ENCODE measurements around the gene TMEM40. TPM values are rescaled to one million over a fixed set of nuclear protein-coding genes. Genes with fewer than 3 reads are reported as not detected.

The TMEM40 gene
- total and polyA plus RNA-seq, 2 of the 13 experiments (the other 11 are each of a cell fraction or from before 2014, with no cell fraction given), result 0.16 TPM; not detected in 1

DNA sequence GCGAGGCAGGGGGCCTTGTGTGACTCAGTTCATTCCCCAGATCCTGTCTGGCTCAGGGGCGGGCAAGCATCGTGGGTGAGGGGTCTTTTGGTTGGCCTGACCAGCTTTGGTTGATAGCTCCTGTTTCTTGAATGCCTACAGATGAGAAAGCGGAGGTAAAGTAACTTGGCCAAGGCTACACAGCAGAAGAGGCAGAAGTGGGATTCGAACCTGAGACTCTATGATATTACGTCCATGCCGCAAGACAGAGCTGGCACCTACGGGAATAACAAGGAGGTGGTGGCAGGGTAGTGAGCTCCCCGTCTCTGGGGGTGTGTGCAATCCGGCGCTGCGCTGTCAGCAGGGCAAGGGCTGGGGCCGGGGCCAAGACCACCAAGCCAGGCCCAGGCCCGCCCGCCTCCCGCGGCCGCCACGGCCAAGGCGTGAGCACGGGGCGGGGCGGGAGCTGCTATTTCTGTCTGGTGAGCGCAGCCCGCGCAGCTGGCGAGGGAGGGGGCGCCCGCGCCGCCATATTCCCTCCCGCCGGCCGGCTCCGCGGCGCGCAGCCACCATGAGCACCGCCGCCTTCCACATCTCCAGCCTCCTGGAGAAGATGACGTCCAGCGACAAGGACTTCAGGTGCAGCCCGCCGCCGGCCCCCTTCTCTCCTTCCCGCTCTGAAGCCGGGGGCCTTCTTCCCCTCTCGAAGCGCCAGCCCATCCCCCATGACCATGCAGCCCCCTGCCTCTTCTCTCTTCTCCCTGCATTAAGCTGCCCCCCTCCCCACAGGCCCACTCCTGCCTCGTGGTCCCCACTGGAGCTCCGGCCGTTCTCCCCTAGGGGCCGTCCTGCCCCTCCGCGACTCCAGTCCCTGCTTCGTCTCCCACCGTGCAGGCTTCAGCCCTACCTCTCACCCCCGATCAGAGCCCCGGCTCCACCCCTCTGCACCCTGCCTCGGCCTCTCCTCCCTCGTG is 37.4 kb upstream of the TMEM40 start, which contains the start of gene CAND2:
TSS of gene CAND2 (plus strand) at position 510 of the 953 bp plus-strand sequence. CDS start at position 551, 41 bp downstream.
- TF ChIP-seq, protein P1, sequence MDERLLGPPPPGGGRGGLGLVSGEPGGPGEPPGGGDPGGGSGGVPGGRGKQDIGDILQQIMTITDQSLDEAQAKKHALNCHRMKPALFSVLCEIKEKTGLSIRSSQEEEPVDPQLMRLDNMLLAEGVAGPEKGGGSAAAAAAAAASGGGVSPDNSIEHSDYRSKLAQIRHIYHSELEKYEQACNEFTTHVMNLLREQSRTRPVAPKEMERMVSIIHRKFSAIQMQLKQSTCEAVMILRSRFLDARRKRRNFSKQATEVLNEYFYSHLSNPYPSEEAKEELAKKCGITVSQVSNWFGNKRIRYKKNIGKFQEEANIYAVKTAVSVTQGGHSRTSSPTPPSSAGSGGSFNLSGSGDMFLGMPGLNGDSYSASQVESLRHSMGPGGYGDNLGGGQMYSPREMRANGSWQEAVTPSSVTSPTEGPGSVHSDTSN (CRISPR knock-in tag; IDR thresholded peaks at IDR 0.05), result no peak
- no peak for TF ChIP-seq MYC (CRISPR knock-in tag; IDR thresholded peaks at IDR 0.05; ENCODE audit: borderline replicate concordance)
- TF ChIP-seq PTBP1 (IDR thresholded peaks at IDR 0.05; ENCODE audit: low read depth, low read length, poor library complexity, severe bottlenecking), result no peak
- TF ChIP-seq DRAP1 (CRISPR knock-in tag; IDR thresholded peaks at IDR 0.05), result no peak
- TF ChIP-seq, protein P2, sequence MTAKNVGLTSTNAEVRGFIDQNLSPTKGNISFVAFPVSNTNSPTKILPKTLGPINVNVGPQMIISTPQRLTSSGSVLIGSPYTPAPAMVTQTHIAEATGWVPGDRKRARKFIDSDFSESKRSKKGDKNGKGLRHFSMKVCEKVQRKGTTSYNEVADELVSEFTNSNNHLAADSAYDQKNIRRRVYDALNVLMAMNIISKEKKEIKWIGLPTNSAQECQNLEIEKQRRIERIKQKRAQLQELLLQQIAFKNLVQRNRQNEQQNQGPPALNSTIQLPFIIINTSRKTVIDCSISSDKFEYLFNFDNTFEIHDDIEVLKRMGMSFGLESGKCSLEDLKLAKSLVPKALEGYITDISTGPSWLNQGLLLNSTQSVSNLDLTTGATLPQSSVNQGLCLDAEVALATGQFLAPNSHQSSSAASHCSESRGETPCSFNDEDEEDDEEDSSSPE (CRISPR knock-in tag; IDR thresholded peaks at IDR 0.05), result no peak
- TF ChIP-seq CREM (IDR thresholded peaks at IDR 0.05), result no peak
- no peak for TF ChIP-seq CREM (CRISPR knock-in tag; IDR thresholded peaks at IDR 0.05)
- no peak for TF ChIP-seq ZNF644 (CRISPR knock-in tag; IDR thresholded peaks at IDR 0.05; ENCODE audit: low read depth)
- TF ChIP-seq ZNF782 (CRISPR knock-in tag; IDR thresholded peaks at IDR 0.05; ENCODE audit: borderline replicate concordance), result no peak
- in situ Hi-C loops (cut with HindIII; ENCODE audit: extremely low pct_ligation_motif_present, low pct_unique_long_range_greater_than_20kb), result no loop called here
- H3K4me2 ChIP-seq (ENCODE audit: low read depth, low read length), result no peak within 1 kb of the TSS
- intact Hi-C loops (cut with micrococcal nuclease; ENCODE audit: unreplicated experiment), result no loop called here
- H3K9me3 ChIP-seq (ENCODE audit: low read length), result no peaks in the 10 kb centered on the region
- 58% methylated on average over 43 of the region's 61 CpGs for WGBS (ENCODE audit: low lambda C conversion rate)
- H4K20me1 ChIP-seq (ENCODE audit: insufficient read depth, low read length), result no peaks in the 10 kb centered on the region
- no peak within 1 kb of the TSS for H2AFZ ChIP-seq (ENCODE audit: low read length)
- no peak within 1 kb of the TSS for H3K9ac ChIP-seq (ENCODE audit: insufficient read depth, low read depth, low read length)
- no peaks in the 10 kb centered on the region for H3K79me2 ChIP-seq (ENCODE audit: insufficient read depth, low read length)
- H3K27me3 ChIP-seq (ENCODE audit: control insufficient read depth in 1 of 2, insufficient read depth in 2 of 2, low read length in 2 of 2), result peaks cover 0 to 24% of the 10 kb centered on the region in 2 experiments; a peak in 2 of 5 replicates
- ChIA-PET POLR2A (no interaction called here), CTCF (ENCODE audit: low intra/inter-chr PET ratio, low total read pairs) (no interaction called here)
- no peaks in the 10 kb centered on the region for H3K36me3 ChIP-seq (replicated peaks in 1 of 2; ENCODE audit: control insufficient read depth in 1 of 2, insufficient read depth in 2 of 2, low read length in 2 of 2)
- no TSS peak for BruUV-seq (replicated peaks)
- no peak within 1 kb of the TSS for H3K4me3 ChIP-seq (replicated peaks in 1 of 3; ENCODE audit: insufficient read depth in 1 of 3, low read depth in 2 of 3, low read length in 3 of 3)
- no peaks in the 10 kb centered on the region for H3K4me1 ChIP-seq (ENCODE audit: insufficient read depth, low read length)
- DNase-seq (ENCODE audit: low spot score), result no peak
- FAIRE-seq, result no peak
- H3K27ac ChIP-seq (ENCODE audit: extremely low read length, insufficient read depth, low read length), result no peak within 1 kb of the TSS
- no peak for ATAC-seq
